HG02938 (cell line): ENCODE data around the gene PDPR.
"Not testable (repeated sequence)": the region's sequence is repeated elsewhere in the genome, so short reads cannot be mapped to it uniquely, and the experiment has no call there.

ENCODE experiments used
- ATAC-seq: cut with Tn5 transposase; IDR thresholded peaks from one replicate; pipeline ENCODE4 v1.9.1; 2021; ENCODE audit warnings: mild to moderate bottlenecking, moderate library complexity; ENCODE audit not compliant: unreplicated experiment

PDPR gene

GRCh38 chr16:70113982-70114826 lies at the start of gene PDPR:
Gene PDPR, plus strand, starts transcription at chr16:70114332. Its CDS starts 6,161 bp downstream, at chr16:70120493.
- peak; percentile 91 for ATAC-seq

GRCh38 chr16:70064841-70065370 lies 49.2 kb upstream of the PDPR start:
- not testable (repeated sequence) for ATAC-seq

- peak; percentile 12 for ATAC-seq
Observed at GRCh38 chr16:70065376-70065745, 48.8 kb upstream of the PDPR start.

DNA sequence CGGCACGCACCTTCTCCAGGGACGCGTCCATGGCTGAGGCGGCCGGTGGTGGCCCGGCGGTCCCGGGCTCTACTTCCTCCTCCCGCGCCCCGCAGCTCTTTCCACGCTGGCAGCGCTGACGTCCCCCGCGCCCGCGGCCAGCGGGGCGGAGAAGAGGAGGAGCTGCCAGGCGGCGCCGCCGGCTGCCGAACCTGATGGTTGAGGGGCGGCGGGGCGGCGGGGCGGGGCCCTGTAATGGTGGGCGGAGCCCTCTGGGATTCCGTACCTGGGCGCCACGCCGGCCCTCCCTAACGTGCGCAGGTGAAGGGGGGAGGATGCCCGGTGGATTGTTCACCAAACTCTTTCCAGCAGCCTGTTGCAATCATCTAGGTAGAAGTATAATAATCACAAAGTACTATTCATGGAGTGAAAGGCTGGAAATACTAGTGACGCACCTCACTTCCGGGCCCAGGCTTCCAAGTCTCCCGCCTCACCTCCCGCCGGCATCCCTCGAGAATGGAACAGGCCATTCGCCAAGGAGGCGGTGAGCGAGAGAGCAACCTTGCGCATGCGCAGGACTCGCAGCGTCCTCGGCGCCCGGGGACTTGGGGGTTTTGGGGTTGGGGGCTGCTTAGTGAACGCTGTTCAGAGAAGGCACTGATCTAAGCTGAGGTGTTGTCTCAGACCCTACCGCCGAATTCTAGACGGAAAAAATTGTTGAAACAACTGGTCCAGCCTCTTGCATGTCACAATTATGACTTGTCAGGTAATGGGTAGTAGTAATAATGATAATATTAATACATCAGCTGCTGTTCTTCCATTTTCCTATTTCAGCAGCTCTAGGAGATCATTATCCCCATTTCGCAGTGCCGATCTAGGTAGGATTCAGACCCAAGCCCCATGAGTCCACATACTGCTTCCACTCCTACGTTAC lies 48.1 kb upstream of the PDPR start:
- ATAC-seq = peak; percentile 83

GRCh38 chr16:70066751-70067150 lies 47.4 kb upstream of the PDPR start:
- not testable (repeated sequence) for ATAC-seq

- not testable (repeated sequence) for ATAC-seq
Observed at GRCh38 chr16:70079081-70079480, 35.1 kb upstream of the PDPR start.

- ATAC-seq = not testable (repeated sequence)
Observed at GRCh38 chr16:70081219-70081618, 32.9 kb upstream of the PDPR start.

DNA sequence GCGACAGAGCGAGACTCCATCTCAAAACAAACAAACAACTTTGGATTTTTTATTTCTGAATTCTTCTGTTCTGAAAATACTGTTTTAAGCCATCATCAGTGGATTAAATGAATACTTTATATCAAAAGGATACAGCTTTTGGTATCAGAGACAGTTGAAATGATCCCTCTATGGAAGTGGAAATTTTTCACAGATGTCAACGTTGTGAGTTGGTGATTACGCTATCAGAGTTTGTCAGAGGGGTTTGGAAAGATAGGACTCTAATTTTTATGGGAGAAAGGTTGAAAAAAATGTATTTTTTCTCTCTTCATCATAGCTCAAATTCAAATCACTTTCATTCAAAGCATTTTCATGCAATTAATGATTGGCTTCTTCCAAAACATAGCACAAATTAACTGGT lies 30.2 kb upstream of the PDPR start:
- not testable (repeated sequence) for ATAC-seq

GRCh38 chr16:70088160-70088559 lies 26.0 kb upstream of the PDPR start:
- ATAC-seq = not testable (repeated sequence)

DNA sequence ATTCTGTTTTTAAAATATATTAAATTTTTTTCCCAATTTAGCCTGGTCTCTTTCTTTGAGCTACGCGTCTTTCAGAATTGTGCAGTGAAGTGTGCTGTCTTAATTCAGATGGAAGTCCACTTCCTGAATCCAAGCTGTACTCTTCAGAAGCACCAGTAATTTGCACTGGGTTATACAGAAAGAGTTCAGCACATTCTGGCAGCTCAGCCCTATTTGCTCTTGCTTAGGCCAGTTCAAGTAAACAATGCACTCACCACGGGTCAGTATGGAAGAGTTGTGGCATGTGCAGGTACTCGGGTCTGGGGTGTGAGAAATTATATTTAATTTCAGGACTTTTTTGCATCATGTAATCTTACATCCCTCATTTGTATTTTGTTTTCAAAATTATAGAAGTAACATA lies 25.3 kb upstream of the PDPR start:
- ATAC-seq = not testable (repeated sequence)

GRCh38 chr16:70089289-70089688 lies 24.8 kb upstream of the PDPR start:
- ATAC-seq = not testable (repeated sequence)

DNA sequence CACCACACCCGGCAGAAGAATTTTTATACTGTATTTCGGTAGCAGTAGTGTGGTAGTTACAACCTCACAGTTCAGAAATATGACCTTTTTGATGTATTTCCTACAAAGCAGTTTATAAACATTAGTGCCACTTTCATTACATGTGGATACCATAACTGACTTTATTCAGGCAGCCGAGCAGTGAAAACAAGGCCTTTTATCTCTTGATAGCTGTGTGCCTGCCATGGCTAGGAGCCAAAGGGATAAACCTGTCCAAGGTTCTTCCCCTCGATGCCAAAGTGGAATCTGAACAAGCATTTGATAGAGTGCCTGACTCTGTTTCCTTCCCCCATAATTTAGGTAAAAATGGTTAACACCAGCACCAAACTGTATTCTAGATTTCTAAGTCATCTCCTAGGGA lies 23.0 kb upstream of the PDPR start:
- not testable (repeated sequence) for ATAC-seq

DNA sequence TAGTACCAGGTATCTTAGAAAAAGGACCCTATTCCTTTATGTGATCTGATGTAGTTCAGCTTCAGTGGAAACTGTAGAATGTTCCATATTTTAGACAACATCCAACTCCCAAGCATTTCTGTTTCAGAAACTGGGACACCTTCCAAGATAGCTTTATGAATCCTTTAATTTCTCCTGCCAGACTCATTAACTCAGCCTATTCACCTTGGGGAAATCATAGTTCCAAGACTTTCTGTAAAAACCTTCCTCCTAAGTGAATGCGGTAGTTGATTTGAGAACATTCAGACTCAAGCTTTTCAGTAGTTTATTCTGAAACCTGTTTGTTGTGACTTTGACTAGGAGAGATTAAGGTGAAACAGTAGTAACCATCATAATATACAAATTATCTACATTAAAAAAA lies 20.0 kb upstream of the PDPR start:
- not testable (repeated sequence) for ATAC-seq

DNA sequence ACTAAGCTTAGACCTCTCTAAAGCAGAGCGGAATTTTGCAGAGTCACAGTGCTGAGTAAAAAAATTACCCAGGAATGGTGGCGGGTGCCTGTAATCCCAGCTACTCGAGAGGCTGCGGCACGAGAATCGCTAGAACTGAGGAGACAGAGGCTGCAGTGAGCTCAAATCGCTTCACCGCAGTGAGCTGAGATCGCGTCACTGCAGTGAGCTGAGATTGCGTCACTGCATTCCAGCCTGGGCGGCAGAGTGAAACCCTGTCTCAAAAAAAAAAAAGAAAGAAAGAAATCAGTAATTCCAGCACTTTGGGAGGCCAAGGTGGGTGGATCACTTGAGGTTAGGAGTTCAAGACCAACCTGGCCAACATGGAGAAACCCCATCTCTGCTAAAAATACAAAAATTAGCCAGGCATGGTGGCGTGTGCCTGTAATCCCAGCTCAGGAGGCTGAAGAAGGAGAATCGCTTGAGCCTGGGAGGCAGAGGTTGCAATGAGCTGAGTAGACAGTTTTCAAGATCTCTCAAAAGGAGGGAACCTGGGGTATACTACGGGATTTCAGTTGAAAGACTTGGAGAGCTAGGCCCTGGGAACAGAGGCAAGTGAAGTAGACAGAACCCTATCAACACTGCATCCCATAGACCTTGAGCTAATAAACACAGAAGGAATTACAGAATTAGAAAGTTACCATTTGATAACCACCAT lies 4.4 kb upstream of the PDPR start:
- ATAC-seq = not testable (repeated sequence)

GRCh38 chr16:70112162-70112561 lies 2.0 kb upstream of the PDPR start:
- not testable (repeated sequence) for ATAC-seq

DNA sequence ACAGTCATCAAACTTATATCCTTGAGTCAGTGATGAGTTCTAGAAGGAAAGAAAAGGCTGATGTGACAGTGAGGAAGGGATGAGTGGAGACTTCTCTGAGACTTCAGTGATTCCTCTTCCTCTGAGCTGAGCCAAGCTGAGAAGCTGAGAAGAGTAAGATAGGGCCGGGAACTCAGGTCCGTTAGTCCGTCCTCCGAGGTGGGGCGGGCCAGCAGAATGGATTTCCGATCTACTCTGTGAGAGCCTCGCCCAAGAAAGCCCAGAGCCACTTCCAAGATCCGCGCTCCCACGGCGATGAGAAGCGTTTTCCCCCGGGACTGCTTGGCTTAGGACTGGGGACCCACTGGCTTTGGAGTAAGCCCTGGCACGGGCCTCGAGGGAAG lies 542 bp upstream of the PDPR start:
- peak; percentile 32 for ATAC-seq

DNA sequence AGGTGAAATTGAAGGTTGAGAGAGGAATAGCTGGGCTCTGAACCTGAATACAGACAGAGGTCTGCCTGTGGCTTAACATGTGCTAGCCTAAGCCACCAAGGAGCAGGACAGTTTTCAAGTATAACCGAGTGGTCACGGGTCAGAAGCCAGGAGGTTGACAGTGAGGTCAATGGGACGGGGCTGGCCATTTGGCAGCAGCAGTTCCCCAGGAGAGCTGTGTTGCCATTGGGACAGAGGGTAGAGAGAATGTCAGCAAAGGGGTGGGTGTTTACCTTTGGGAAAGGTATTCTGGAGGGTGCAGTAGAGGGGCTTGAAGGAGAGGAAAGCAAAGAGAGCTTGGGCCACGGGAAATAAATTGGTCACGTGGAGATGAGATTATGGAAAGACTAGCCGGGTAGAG lies 4.2 kb downstream of the PDPR start:
- not testable (repeated sequence) for ATAC-seq

DNA sequence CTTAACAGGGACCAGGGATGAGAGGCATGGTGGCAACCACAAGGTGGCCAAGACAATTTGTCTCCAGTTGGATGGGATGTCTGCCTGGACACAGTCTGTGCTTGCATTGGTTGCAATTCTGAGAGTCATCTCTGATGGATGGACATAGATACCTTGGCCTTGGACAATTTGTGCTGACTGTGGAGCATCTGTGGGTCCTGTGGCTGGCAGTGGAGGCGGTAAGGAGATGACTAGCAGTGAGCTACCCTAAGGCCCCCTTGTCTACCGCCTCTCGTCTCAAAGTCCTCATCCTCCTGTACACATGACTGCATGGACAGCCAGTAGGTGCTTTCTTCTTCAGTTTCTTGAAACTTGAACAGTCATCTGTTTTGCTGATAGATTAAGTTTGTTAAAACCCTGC lies 4.6 kb downstream of the PDPR start:
- ATAC-seq = not testable (repeated sequence)

DNA sequence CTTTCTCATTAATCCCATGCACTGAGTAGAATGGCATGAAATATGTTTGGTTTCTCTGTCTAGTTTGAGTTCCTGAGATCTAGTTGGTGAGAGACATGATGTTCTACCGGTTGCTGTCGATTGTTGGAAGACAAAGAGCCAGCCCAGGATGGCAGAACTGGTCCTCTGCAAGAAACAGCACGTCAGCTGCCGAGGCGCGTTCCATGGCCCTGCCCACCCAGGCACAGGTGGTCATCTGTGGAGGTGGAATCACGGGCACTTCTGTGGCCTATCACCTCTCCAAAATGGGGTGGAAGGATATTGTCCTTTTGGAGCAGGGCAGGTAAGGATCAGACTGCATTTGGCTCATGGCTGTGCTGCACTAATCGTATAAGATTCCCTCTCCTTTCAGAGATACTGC lies 6.3 kb downstream of the PDPR start:
- ATAC-seq = not testable (repeated sequence)

DNA sequence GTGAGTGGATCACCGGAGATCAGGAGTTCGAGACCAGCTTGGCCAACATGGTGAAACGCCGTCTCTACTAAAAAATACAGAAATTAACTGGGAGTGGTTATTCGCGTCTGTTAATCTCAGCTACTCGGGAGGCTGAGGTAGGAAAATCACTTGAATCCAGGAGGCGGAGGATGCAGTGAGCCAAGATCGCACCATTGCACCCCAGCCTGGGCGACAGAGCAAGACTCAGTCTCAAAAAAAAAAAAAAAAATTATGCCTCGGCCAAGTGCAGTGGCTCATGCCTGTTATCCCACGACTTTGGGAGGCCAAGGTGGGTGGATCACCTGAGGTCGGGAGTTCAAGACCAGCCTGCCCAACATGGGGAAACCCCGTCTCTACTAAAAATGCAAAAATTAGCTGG lies 9.7 kb downstream of the PDPR start:
- not testable (repeated sequence) for ATAC-seq

GRCh38 chr16:70126226-70126625 lies 12.1 kb downstream of the PDPR start:
- ATAC-seq = not testable (repeated sequence)
